Stimulated activated CD8-positive, alpha-beta memory T cell treated with anti-CD3 and anti-CD28 coated beads, Interleukin-2, amount 100 ng/mL, for 1 hour (primary cell): Measurements from ENCODE around the gene RSF1.

Source experiments
- DNase-seq, 2 donors: peaks; one replicate each; pipeline ENCODE4 v3.0.0-alpha.2; 2020; ENCODE audit warnings: low read depth in 2 of 2

The RSF1 gene

DNA sequence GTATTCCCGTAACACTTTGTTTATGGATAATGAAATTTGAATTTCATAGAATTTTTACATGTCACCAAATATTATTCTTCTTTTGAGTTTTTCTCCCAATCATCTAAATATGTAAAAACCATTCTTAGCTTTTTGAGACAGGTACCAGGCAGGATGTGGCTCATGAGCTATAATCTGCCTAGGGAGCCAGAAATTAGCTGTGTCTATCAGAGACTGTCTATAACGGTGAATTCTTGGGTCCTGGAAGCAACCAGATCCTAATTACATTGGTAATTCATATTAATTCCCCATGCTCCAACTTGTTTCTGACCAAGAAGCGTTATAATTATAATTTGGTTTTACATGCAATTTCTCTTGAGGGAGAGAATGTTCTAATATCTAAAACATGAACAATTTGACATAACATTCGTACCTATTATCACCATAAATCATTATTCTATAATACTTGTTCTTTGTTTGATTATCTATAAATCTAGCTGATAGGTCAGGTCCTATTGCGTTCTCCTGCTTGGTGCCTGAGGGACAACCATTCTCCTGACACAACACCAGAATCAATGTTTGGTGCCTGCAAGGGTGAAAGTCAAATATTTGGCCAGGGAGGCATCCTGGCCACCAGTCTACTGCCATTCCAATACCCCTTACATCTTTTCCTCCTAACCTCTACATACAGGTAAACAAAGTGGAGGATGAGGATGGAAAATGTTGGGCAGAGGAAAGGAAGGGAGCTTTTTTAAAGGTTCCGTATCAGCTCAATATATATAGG, 69.9 kb downstream of the RSF1 start:
- no peak for DNase-seq

DNA sequence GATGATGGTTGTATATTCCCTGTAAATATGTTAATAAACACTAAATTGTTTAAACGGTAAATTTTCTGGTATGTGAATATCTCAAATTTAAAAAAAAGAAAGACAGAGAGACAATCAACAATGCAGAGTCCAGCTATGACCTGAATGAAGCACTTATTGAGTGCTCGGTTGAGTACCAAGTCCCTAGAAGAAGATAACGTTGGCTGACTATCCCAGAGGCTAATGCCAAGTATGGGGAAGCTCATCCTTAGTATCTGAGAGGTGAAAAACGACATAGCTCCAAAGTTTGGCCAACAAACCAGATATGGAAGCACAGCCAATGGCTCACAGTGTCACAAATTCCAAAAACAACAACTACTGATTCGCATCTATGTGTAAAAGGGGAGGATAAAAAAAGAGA, 71.3 kb downstream of the RSF1 start:
- DNase-seq: no peak

DNA sequence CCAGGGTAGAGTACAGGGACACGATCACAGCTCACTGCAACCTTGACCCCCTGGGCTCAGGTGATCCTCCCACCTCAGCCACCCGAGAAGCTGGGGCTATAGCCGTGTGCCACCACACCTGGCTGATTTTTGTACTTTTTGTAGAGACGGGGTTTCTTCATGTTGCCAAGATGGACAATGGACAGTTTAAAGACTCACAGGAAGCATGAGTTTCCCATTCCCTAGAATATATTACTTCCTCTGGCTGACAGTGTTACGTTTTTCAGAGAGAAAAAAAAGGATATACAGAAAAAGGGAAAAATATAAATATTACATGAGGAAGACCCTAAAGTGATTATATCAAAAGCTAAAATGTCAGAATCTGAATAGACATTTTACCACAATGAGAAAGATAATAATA, 72.3 kb downstream of the RSF1 start:
- DNase-seq: no peak

GRCh38 chr11:77747381-77747969, 73.0 kb downstream of the RSF1 start:
- DNase-seq: no peak

- no peak for DNase-seq
Observed at GRCh38 chr11:77736473-77736872, 84.0 kb downstream of the RSF1 start.

DNA sequence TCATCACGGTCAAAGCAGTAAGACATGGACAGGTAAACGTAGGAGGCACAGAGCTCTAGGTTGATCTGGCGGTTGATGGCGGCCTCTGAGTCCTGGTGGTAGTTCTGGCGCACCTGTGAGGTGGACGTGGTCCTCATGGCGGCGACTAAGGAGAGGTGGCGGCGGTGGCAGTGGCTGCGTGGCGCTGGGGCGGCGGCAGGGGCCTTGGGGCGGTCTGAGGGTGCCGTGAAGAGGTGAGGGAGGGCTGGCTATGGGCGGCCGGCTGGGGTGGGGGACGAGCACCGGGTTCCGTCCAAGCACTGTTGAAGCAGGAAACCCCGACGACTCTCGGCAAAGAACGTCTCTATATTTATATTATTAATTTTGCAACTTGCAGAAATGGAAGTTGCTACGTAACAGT, 85.6 kb downstream of the RSF1 start:
- no peak for DNase-seq

- no peak for DNase-seq
Observed at GRCh38 chr11:77732143-77732542, 88.4 kb downstream of the RSF1 start.

- no peak for DNase-seq
Observed at GRCh38 chr11:77730789-77731188, 89.7 kb downstream of the RSF1 start.

- DNase-seq: no peak
Observed at GRCh38 chr11:77729063-77729462, 91.5 kb downstream of the RSF1 start.

DNA sequence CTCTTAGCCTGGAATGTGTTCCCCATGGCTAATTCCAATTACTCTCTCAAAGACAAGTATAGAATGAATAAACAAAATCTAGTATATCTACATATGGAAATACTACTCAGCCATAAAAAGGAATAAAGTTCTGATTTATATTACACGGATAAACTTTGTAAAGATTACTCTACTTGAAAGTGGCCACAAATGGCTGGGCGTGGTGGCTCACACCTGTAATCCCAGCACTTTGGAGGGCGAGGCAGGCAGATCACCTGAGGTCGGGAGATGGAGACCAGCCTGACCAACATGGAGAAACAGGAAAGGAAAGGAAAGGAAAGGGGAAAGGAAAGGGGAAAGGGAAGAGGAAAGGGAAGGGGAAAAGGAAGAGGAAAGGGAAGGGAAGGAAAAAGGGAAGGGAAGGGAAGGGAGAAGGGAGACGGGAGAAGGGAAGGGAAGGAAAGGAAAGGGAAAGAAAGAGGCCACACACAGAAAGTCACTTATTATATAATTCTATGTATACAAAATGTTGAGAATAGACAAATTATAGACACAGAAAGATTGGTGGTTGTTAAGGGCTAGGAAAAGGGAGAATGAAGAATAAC, 92.2 kb downstream of the RSF1 start:
- no peak for DNase-seq

- no peak for DNase-seq
Observed at GRCh38 chr11:77726524-77726923, 94.0 kb downstream of the RSF1 start.

DNA sequence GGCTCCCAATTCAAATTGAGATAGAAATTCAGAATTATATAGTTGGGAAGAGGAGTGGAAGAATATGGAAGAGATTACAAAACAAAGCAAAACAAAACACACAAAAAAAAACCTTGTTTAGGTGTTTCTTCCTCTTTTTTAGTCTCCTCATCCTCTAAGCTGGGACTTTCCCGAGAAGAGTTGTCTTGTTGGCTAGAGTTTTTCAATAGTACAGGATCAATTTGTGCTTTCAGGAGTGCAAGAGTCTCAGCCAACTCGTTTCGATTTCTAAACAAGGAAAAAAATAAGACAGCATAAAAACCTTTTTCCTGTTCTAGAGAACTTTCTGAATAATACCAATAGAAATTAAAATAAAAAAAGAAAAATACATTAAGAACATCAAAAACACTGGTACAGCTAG, 95.1 kb downstream of the RSF1 start:
- DNase-seq: no peak

DNA sequence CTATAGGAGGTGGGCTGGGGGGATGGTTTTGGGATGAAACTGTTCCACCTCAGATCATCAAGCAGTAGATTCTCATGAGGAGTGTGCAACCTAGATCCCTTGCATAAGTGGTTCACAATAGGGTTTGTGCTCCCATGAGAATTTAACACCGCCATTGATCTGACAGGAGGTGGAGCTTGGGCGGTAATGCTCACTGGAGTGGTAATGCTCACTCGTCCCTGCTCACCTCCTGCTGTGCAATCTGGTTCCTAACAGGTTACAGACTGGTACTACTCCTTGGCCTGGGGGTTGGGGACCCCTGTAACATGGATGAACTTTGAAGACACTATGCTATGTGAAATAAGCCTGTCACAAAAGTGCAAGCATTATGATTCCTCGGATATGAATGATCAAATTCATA, 95.9 kb downstream of the RSF1 start:
- DNase-seq: no peak

DNA sequence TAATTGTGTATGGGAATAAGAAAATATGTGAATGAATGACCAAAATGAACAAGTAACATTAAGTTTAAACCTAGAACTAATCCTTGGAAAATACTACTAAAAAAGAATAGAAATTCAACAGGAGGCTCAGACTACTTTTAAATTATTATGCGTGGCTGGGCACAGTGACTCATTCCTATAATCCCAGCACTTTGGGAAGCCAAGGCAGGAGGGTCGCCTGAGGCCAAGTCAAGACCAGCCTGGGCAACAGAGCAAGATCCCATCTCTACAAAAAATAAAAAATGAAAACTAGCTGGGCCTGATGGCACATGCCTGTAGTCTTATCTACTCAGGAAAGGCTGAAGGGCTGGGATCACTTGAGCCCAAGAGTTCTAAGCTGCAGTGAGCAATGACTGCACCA, 97.5 kb downstream of the RSF1 start:
- no peak for DNase-seq

DNA sequence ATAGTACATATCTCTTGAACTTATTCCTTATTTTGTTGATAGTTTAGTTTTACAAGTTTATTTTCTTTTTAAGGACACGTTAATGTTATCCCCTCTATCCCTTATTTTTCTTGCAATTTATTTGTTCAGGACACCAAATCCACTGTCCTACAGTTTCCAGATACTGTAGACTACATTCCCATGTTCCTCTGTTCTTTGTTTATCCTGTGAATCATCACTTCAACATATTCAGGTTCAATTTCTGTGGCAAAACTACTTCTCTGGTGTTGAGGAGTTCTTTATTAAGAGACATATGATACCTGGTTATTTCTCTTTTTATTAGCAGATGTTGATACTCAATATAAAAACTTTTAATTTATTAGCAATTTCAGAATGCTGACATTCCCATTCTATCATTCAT, 110.2 kb downstream of the RSF1 start:
- DNase-seq: no peak

- DNase-seq: no peak
Observed at GRCh38 chr11:77705876-77706579, 114.5 kb downstream of the RSF1 start.

GRCh38 chr11:77705195-77705875, 115.2 kb downstream of the RSF1 start:
- no peak for DNase-seq

- no peak for DNase-seq
Observed at GRCh38 chr11:77704029-77704428, 116.5 kb downstream of the RSF1 start.

DNA sequence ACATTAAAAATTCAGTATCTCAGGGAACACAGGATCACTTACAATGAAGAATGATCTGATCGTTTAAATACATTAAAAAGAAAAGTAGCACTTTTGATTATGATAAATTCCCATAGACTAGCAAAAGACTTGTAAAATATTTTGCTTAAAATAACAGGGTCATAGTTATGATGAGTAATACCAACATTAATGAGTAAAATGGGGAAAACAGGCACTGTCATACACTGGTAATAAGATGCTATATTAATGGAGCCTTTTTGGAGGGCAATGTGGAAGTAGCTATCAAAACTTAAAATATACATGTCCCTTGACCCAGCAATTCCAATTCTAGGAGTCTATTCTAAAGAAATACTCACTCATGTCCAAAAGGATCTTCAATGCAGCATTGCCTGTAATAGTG, 121.1 kb downstream of the RSF1 start:
- DNase-seq: no peak

DNA sequence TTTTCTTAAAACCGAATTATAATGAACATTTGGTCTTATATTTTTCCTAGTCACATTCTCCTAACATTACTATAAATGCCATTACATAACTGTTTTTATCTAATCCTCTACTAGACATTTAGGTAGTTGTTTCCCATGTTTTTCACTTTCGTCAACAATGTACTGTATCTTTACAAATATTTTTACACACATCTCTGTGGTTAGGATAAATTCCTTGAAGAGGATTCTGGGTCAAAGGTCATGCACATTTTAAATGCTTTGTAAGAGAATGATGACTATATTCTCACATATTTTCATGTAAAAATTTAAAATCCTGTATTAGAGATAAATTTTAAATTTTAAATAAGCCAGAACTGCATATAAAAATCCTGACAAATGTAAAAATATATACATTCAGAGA, 121.6 kb downstream of the RSF1 start:
- no peak for DNase-seq

DNA sequence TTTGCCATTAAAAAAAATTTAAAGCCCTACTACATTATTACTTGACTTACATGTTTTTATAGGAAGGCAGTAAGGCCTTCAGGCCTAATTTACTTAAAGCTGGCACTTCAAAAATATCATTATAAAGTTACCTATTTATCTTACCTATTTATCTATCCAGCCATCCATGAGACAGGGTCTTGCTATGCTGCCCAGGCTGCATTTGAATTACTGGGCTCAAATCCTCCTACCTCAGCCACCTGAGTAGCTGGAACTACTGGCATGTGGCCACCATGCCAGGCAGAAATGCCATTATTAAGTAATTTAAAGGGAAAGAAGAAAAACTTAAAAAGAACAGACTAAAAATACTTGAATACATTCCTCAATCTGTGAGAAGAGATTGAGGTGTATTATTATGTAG, 122.7 kb downstream of the RSF1 start:
- no peak for DNase-seq

DNA sequence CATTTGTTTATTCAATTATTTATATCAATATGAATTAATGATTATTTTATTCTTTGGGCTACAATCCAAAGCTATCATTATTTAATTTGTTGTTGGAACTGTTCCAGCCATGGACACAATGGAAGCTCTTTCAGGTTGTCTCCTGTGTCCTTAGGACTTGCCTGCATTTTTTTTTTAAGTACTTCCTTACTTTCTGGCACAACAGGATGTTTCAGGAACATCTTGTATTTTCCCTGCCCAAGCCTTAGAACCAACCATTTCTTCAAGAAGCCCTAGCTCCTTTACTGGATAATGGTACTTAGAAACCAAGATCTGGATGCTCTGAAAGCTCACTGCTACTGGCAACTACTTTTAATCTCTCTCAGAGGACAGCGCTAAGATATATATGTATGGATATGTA, 125.1 kb downstream of the RSF1 start:
- no peak for DNase-seq
